Kidney glomerular epithelial cell (primary cell): ENCODE results near the gene KCNJ5.
A peak's percentile ranks its signal among the peaks of the same experiment; 100 is the strongest.

Experiments
- DNase-seq: peaks from one replicate; lab custom pipeline; 2025; lab: John Stamatoyannopoulos, UW

The KCNJ5 gene

GRCh38 chr11:128956401-128957201 is 65.4 kb downstream of the KCNJ5 start:
- peak; percentile 61 for DNase-seq

- no peak for DNase-seq
Observed at GRCh38 chr11:128957202-128957482, 66.0 kb downstream of the KCNJ5 start.

GRCh38 chr11:128961645-128962044 is 70.5 kb downstream of the KCNJ5 start:
- no peak for DNase-seq

GRCh38 chr11:128962896-128963295 is 71.7 kb downstream of the KCNJ5 start:
- no peak for DNase-seq

GRCh38 chr11:128963744-128964325 is 72.7 kb downstream of the KCNJ5 start:
- DNase-seq, result no peak

GRCh38 chr11:128964463-128964930 is 73.3 kb downstream of the KCNJ5 start:
- no peak for DNase-seq

- no peak for DNase-seq
Observed at GRCh38 chr11:128965485-128965884, 74.3 kb downstream of the KCNJ5 start.

GRCh38 chr11:128967578-128967977 is 76.4 kb downstream of the KCNJ5 start:
- DNase-seq, result no peak

GRCh38 chr11:128968916-128969315 is 77.8 kb downstream of the KCNJ5 start:
- no peak for DNase-seq
